HG03108 (cell line): ENCODE measurements around the gene EFL1.

Source experiments
- ATAC-seq: cut with Tn5 transposase; IDR thresholded peaks from one replicate; pipeline ENCODE4 v1.9.1; 2021; ENCODE audit warnings: moderate library complexity; ENCODE audit not compliant: unreplicated experiment

EFL1 gene

GRCh38 chr15:82168296-82168695, 94.2 kb downstream of the EFL1 start:
- ATAC-seq: no peak

GRCh38 chr15:82165948-82166376, 96.6 kb downstream of the EFL1 start:
- ATAC-seq: no peak

GRCh38 chr15:82159922-82160321, 102.6 kb downstream of the EFL1 start:
- ATAC-seq: no peak

- no peak for ATAC-seq
These were observed 103.7 kb downstream of the EFL1 start for GRCh38 chr15:82158811-82159210.

GRCh38 chr15:82150645-82151044, 111.9 kb downstream of the EFL1 start:
- ATAC-seq: no peak

GRCh38 chr15:82146990-82147461, 115.5 kb downstream of the EFL1 start:
- no peak for ATAC-seq

- ATAC-seq: no peak
These were observed 116.0 kb downstream of the EFL1 start for GRCh38 chr15:82146576-82146975.

GRCh38 chr15:82143390-82144385, 118.8 kb downstream of the EFL1 start:
- ATAC-seq: no peak

- no peak for ATAC-seq
These were observed 121.6 kb downstream of the EFL1 start for GRCh38 chr15:82140886-82141285.

- no peak for ATAC-seq
These were observed 122.7 kb downstream of the EFL1 start for GRCh38 chr15:82139823-82140268.

GRCh38 chr15:82138306-82138705, 124.2 kb downstream of the EFL1 start:
- ATAC-seq: no peak

GRCh38 chr15:82137261-82137660, 125.3 kb downstream of the EFL1 start:
- ATAC-seq: no peak

- ATAC-seq: no peak
These were observed 126.4 kb downstream of the EFL1 start for GRCh38 chr15:82136120-82136519.

GRCh38 chr15:82135638-82136037, 126.9 kb downstream of the EFL1 start:
- ATAC-seq: no peak

- ATAC-seq: no peak
These were observed 128.1 kb downstream of the EFL1 start for GRCh38 chr15:82134461-82134860.

GRCh38 chr15:82133251-82133650, 129.3 kb downstream of the EFL1 start:
- ATAC-seq: no peak

GRCh38 chr15:82132742-82133141, 129.8 kb downstream of the EFL1 start:
- ATAC-seq: no peak

GRCh38 chr15:82132096-82132495, 130.4 kb downstream of the EFL1 start:
- ATAC-seq: no peak

- no peak for ATAC-seq
These were observed 132.3 kb downstream of the EFL1 start for GRCh38 chr15:82130248-82130647.

- no peak for ATAC-seq
These were observed 132.8 kb downstream of the EFL1 start for GRCh38 chr15:82129761-82130160.

- no peak for ATAC-seq
These were observed 133.3 kb downstream of the EFL1 start for GRCh38 chr15:82129149-82129692.
